CD14-positive monocyte (primary cell): Measurements from ENCODE around the gene ZNF525. TPM values are rescaled to one million over a fixed set of nuclear protein-coding genes. Genes with fewer than 3 reads are reported as not detected.
A peak's percentile ranks its signal among the peaks of the same experiment; 100 is the strongest.

ENCODE experiments used
- DNase-seq, 3 donors: peaks; one replicate each; pipeline ENCODE4 v3.0.0-alpha.2; 2011 to 2022
- H2AFZ ChIP-seq: 2 replicates; pipeline ENCODE4 v1.6.0; 2012; ENCODE audit warnings: mild to moderate bottlenecking, low read depth, low read length, inconsistent platforms; ENCODE audit not compliant: insufficient read depth, poor library complexity, severe bottlenecking
- H3K27ac ChIP-seq, 2 donors: 1 replicate in 1 of 2; 2 replicates in 1 of 2; pipeline ENCODE4 v1.5.1; 2012 to 2013; ENCODE audit warnings: low read length in 2 of 2, control low read depth in 1 of 2, inconsistent platforms in 1 of 2, low read depth in 1 of 2, mild to moderate bottlenecking in 1 of 2
- H3K27me3 ChIP-seq, 2 donors: one replicate each; pipeline versions ENCODE4 v1.6.0 to v1.6.1; 2011 to 2013; ENCODE audit warnings: low read length in 2 of 2; ENCODE audit not compliant: control insufficient read depth in 2 of 2, insufficient read depth in 2 of 2
- H3K36me3 ChIP-seq, 2 donors: replicated peaks in 1 of 2; 1 replicate in 1 of 2; 2 replicates in 1 of 2; pipeline versions ENCODE4 v1.5.1 to v1.6.1; 2012 to 2013; ENCODE audit warnings: low read length in 2 of 2, control low read depth in 1 of 2, inconsistent platforms in 1 of 2, mild to moderate bottlenecking in 1 of 2; ENCODE audit not compliant: insufficient read depth in 2 of 2, control insufficient read depth in 1 of 2
- H3K4me1 ChIP-seq, 2 donors: 1 replicate in 1 of 2; 2 replicates in 1 of 2; pipeline versions ENCODE4 v1.5.1 to v1.6.1; 2012 to 2013; ENCODE audit warnings: low read length in 2 of 2, control low read depth in 1 of 2, inconsistent platforms in 1 of 2, mild to moderate bottlenecking in 1 of 2, moderate library complexity in 1 of 2; ENCODE audit not compliant: insufficient read depth in 2 of 2, control insufficient read depth in 1 of 2
- H3K4me2 ChIP-seq: replicated peaks from 2 replicates; pipeline ENCODE3; 2012; ENCODE audit warnings: low read length, moderate library complexity, mild to moderate bottlenecking; ENCODE audit not compliant: poor library complexity, severe bottlenecking; ENCODE audit errors: extremely low read depth
- H3K4me3 ChIP-seq, 3 experiments: fragments of 200-600 bp in 1 of 3; sonication (generic) in 1 of 3; replicated peaks in 1 of 3; 1 replicate in 2 of 3; 2 replicates in 1 of 3; pipeline ENCODE4 v1.5.1; 2011 to 2013; ENCODE audit warnings: low read length in 3 of 3, mild to moderate bottlenecking in 3 of 3, control low read depth in 2 of 3, low read depth in 2 of 3, inconsistent platforms in 1 of 3, moderate library complexity in 1 of 3
- H3K79me2 ChIP-seq: 2 replicates; pipeline ENCODE4 v1.6.0; 2012; ENCODE audit warnings: mild to moderate bottlenecking, control low read depth, inconsistent platforms, low read length, moderate library complexity; ENCODE audit not compliant: insufficient read depth
- H3K9ac ChIP-seq: 2 replicates; pipeline ENCODE4 v1.6.0; 2017; ENCODE audit warnings: low read length, mild to moderate bottlenecking; ENCODE audit not compliant: insufficient read depth, poor library complexity, severe bottlenecking
- H3K9me3 ChIP-seq, 2 donors: replicated peaks in 1 of 2; 1 replicate in 1 of 2; 2 replicates in 1 of 2; pipeline versions ENCODE4 v1.5.1 to v1.6.1; 2012 to 2013; ENCODE audit warnings: low read length in 2 of 2, control low read depth in 1 of 2; ENCODE audit not compliant: control insufficient read depth in 1 of 2, insufficient read depth in 1 of 2
- H4K20me1 ChIP-seq: 2 replicates; pipeline ENCODE4 v1.6.0; 2012; ENCODE audit warnings: mild to moderate bottlenecking, low read length, control low read depth, moderate library complexity; ENCODE audit not compliant: insufficient read depth
- H3K27ac Mint-ChIP-seq, 7 donors: one replicate each; pipeline ENCODE4 v1.8.0; 2020; ENCODE audit warnings: mild to moderate bottlenecking in 7 of 7, mixed read lengths in 7 of 7, moderate library complexity in 6 of 7, inconsistent platforms in 2 of 7
- H3K27me3 Mint-ChIP-seq, 3 donors: one replicate each; pipeline ENCODE4 v1.8.0; 2021 to 2022; ENCODE audit warnings: low read depth in 3 of 3, mild to moderate bottlenecking in 3 of 3, mixed read lengths in 3 of 3, moderate library complexity in 3 of 3, inconsistent platforms in 1 of 3
- H3K36me3 Mint-ChIP-seq, 2 donors: one replicate each; pipeline ENCODE4 v1.8.0; 2020; ENCODE audit warnings: mixed read lengths in 2 of 2, inconsistent platforms in 1 of 2, mild to moderate bottlenecking in 1 of 2
- H3K4me1 Mint-ChIP-seq: one replicate; pipeline ENCODE4 v1.8.0; 2020; ENCODE audit warnings: mild to moderate bottlenecking, mixed read lengths
- H3K4me3 Mint-ChIP-seq, 2 donors: one replicate each; pipeline ENCODE4 v1.8.0; 2020; ENCODE audit warnings: mild to moderate bottlenecking in 2 of 2, mixed read lengths in 2 of 2, moderate library complexity in 1 of 2
- H3K9me3 Mint-ChIP-seq, 7 donors: one replicate each; pipeline ENCODE4 v1.8.0; 2020 to 2022; ENCODE audit warnings: mixed read lengths in 7 of 7, mild to moderate bottlenecking in 6 of 7, moderate library complexity in 6 of 7, inconsistent platforms in 2 of 7
- WGBS: methylation state at CpG from one replicate; pipeline ENCODE4 v1.1.5; 2013; ENCODE audit warnings: missing lambda C conversion rate; ENCODE audit not compliant: insufficient coverage; 5-methylcytosine and 5-hydroxymethylcytosine counted together
- intact Hi-C, 2 donors: fragments of 100-400 bp; cut with micrococcal nuclease; formaldehyde crosslinking; loops; one replicate each; pipeline versions ENCODE4 v1.15.0 to v1.15.1; 2023
- polyA plus RNA-seq, 3 donors: library from polyadenylated mRNA; depleted of rRNA in 1 of 3; unstranded in 2 of 3; stranded (reverse) in 1 of 3; fragments of 300-500 nt in 2 of 3; fragments of >200 nt in 1 of 3; fragmentation: Illumina TruSeq in 2 of 3; gene quantifications; 1 replicate in 2 of 3; 2 replicates in 1 of 3; pipeline ENCODE4 v1.2.3, GENCODE V29; 2012 to 2021
- TF ChIP-seq, protein P1 (sequence below): fragments of 200-600 bp; IDR thresholded peaks from one replicate; pipeline ENCODE4 v1.8.0; 2022; ENCODE audit warnings: antibody characterized with exemption, mild to moderate bottlenecking

ZNF525 gene
- polyA plus RNA-seq, 3 donors, result 0.29 to 2.0 (median 0.64) TPM

DNA sequence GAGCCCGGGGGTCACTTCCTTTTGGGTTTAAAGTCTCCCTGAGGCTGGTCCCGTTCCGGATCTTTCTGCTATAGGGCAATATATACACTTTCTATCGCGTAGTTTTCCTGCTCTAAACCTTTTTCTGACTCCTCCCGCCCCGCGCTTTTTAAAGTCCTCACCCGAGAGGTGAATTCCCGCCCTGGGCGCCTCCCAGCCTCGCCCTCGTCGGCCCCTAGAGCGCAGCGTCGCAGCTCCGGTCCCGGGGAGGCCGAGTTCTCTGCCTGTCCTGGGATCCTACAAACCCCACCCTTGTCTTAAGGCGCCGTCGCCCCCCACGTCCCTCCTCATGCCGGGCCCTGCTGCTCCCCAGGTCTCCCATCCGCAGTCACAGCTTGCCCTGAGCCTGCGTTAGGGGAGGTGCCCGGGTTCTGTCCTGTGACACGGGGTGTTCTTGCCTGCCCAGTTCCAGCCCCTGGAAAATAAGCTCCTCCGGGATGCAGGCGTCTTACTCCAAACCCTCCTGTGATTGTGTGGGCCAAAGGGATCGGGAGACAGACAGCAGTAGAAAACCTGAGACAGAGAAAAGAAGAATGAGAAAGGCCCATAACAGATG lies 491 bp downstream of the ZNF525 start:
- peak overlapping the region; percentile 30 to 76 for H3K27ac ChIP-seq
- H3K27me3 ChIP-seq, result no peaks in the 10 kb centered on the region
- H3K27ac Mint-ChIP-seq, result peak overlapping the region in 6 of 7 donors; percentile 71 to 88 (median 84)
- H3K9me3 Mint-ChIP-seq, result peaks cover 11 to 47% (median 32%) of the 10 kb centered on the region in 7 donors
- H3K27me3 Mint-ChIP-seq, result peaks cover 7 to 9% (median 8%) of the 10 kb centered on the region in 3 donors
- peaks cover 18 to 21% of the 10 kb centered on the region in 2 donors for H3K9me3 ChIP-seq
- H3K36me3 Mint-ChIP-seq, result peaks cover 5 to 19% of the 10 kb centered on the region in 2 donors
- peak overlapping the region; percentile 70 for H3K9ac ChIP-seq
- peak overlapping the region; percentile 93 to 95 for H3K4me3 Mint-ChIP-seq
- no peaks in the 10 kb centered on the region for H3K36me3 ChIP-seq
- intact Hi-C loops, result loop anchor here in 1 of 2 donors (10.0 kb wide), 1 partner anchor 171 kb away; the partner anchor contains the start of gene ZNF665
- H4K20me1 ChIP-seq, result no peaks in the 10 kb centered on the region
- H2AFZ ChIP-seq, result peak overlapping the region; percentile 93
- peak overlapping the region; percentile 79 to 94 (median 93) for H3K4me3 ChIP-seq
- DNase-seq, result peak in 1 of 3 donors; percentile 0
- H3K4me2 ChIP-seq, result peak overlapping the region; percentile 85
- no peaks in the 10 kb centered on the region for H3K79me2 ChIP-seq
- under 1% methylated on average over 23 of the region's 32 CpGs for WGBS
- TF ChIP-seq, protein P1, sequence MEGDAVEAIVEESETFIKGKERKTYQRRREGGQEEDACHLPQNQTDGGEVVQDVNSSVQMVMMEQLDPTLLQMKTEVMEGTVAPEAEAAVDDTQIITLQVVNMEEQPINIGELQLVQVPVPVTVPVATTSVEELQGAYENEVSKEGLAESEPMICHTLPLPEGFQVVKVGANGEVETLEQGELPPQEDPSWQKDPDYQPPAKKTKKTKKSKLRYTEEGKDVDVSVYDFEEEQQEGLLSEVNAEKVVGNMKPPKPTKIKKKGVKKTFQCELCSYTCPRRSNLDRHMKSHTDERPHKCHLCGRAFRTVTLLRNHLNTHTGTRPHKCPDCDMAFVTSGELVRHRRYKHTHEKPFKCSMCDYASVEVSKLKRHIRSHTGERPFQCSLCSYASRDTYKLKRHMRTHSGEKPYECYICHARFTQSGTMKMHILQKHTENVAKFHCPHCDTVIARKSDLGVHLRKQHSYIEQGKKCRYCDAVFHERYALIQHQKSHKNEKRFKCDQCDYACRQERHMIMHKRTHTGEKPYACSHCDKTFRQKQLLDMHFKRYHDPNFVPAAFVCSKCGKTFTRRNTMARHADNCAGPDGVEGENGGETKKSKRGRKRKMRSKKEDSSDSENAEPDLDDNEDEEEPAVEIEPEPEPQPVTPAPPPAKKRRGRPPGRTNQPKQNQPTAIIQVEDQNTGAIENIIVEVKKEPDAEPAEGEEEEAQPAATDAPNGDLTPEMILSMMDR, result no peak
- H3K4me1 ChIP-seq, result peaks cover 10 to 23% of the 10 kb centered on the region in 2 donors
- peaks cover 18% of the 10 kb centered on the region for H3K4me1 Mint-ChIP-seq

DNA sequence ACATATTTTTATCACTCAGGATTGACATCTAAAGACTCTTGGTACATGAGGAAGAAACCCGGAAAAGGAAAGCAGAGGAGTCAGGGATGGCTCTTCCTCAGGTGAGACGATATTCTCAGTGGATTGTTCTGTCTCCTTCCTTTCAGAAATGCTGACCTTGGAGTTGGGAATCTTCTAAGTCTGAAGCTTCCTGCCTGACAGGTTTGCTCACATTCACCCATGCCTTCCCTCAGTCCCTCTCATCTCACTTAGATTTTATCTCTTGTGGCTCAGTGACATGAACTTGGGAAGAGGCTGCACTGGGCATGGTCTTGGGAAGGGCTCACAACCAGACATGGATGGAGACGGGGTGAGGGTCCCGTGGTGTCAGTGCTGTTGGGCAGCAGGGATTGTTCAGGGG lies 6.7 kb downstream of the ZNF525 start:
- Histone ChIP-seq H2AFZ (no peak overlapping the region), H3K79me2 (no peaks in the 10 kb centered on the region), H3K4me3 (no peak overlapping the region), H3K4me1 (no peaks in the 10 kb centered on the region), H3K36me3 (peaks cover 23 to 46% of the 10 kb centered on the region in 2 donors), H3K4me2 (no peak overlapping the region), H4K20me1 (no peaks in the 10 kb centered on the region), H3K27ac (no peak overlapping the region), H3K27me3 (no peaks in the 10 kb centered on the region), H3K9me3 (peaks cover 60 to 64% of the 10 kb centered on the region in 2 donors), H3K9ac (no peak overlapping the region)
- 100% methylated on average over 3 of the region's 4 CpGs for WGBS
- H3K27ac Mint-ChIP-seq, result no peak overlapping the region
- TF ChIP-seq, protein P1, result no peak
- peaks cover 35 to 81% (median 66%) of the 10 kb centered on the region in 7 donors for H3K9me3 Mint-ChIP-seq
- peaks cover 0 to 5% (median 3%) of the 10 kb centered on the region in 3 donors for H3K27me3 Mint-ChIP-seq
- H3K4me3 Mint-ChIP-seq, result no peak overlapping the region
- no peaks in the 10 kb centered on the region for H3K4me1 Mint-ChIP-seq
- peaks cover 46 to 67% of the 10 kb centered on the region in 2 donors for H3K36me3 Mint-ChIP-seq
- intact Hi-C loops, result no loop called here
- no peak for DNase-seq
